Right lobe of liver (tissue), 4 donors: Measurements from ENCODE around the gene ICE1.

Source experiments
- CTCF ChIP-seq, 4 donors: fragments of 200-600 bp in 3 of 4; fragments of 450-650 bp in 1 of 4; IDR thresholded peaks; one replicate each; pipeline versions ENCODE4 v1.5.1 to v1.8.0; 2016 to 2022; ENCODE audit warnings: antibody characterized with exemption in 4 of 4, mild to moderate bottlenecking in 2 of 4
- POLR2A ChIP-seq: fragments of 450-650 bp; IDR thresholded peaks from one replicate; pipeline ENCODE4 v1.6.1; 2017; ENCODE audit warnings: antibody characterized with exemption, mild to moderate bottlenecking
- donor health status: DM: no; HTN: no; CAD: no.
- donor health status: DM: no; HTN: no; CAD: no.
- donor health status: DM: no; HTN: yes; CAD: no.

DNA sequence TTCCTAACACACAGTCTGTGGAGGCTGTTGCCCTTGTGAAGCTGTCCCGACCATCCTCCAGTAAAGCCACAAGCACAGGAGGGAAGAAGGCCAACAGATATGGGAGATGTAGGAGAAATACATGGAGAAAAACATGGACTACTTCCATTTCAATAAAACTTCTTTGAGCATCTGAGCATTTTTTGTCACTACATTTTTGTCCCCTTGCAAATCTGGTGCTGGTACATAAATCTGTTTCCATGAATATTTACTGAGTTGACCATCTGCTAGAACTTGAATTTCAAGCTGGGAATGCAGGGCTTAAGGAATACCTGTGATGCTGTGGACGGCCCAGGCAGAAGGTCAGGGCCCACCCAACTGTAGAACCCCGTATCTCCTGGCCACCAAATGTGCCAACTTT is 43.9 kb upstream of the ICE1 start:
- TF ChIP-seq CTCF (IDR thresholded peaks at IDR 0.05) = no peak
- TF ChIP-seq POLR2A = no peak
